H9 (cell line): ENCODE results near the gene DDX20. TPM values are rescaled to one million over a fixed set of nuclear protein-coding genes. Genes with fewer than 3 reads are reported as not detected.

Experiments
- DNase-seq: peaks from one replicate; pipeline ENCODE4 v3.0.0-alpha.2; 2017
- H2AFZ ChIP-seq: one replicate; pipeline ENCODE4 v1.6.1; 2013; ENCODE audit warnings: mild to moderate bottlenecking, low read length, control low read depth, moderate library complexity
- H2AK5ac ChIP-seq: 2 replicates; pipeline ENCODE4 v1.6.1; 2013; ENCODE audit warnings: low read length, control low read depth, mixed read lengths; ENCODE audit not compliant: insufficient read length
- H2BK120ac ChIP-seq: one replicate; pipeline ENCODE4 v1.6.1; 2013; ENCODE audit warnings: low read depth, mild to moderate bottlenecking, low read length, control low read depth, inconsistent platforms; ENCODE audit not compliant: poor library complexity, severe bottlenecking
- H2BK12ac ChIP-seq: 2 replicates; pipeline ENCODE4 v1.6.1; 2013; ENCODE audit warnings: low read length, control low read depth, mixed read lengths, low read depth; ENCODE audit not compliant: insufficient read length
- H2BK15ac ChIP-seq: 2 replicates; pipeline ENCODE4 v1.6.1; 2013; ENCODE audit warnings: low read depth, low read length, control low read depth
- H2BK20ac ChIP-seq: one replicate; pipeline ENCODE4 v1.6.1; 2013; ENCODE audit warnings: low read depth, mild to moderate bottlenecking, low read length, control low read depth, inconsistent platforms; ENCODE audit not compliant: poor library complexity, severe bottlenecking
- H2BK5ac ChIP-seq: 2 replicates; pipeline ENCODE4 v1.6.1; 2013; ENCODE audit warnings: low read length, control low read depth, mixed read lengths; ENCODE audit not compliant: insufficient read length
- H3K14ac ChIP-seq: 2 replicates; pipeline ENCODE4 v1.6.1; 2013; ENCODE audit warnings: low read length, control low read depth; ENCODE audit not compliant: insufficient read depth
- H3K18ac ChIP-seq: 2 replicates; pipeline ENCODE4 v1.6.1; 2013; ENCODE audit warnings: low read depth, mild to moderate bottlenecking, mixed read lengths, low read length, control low read depth; ENCODE audit not compliant: insufficient read length
- H3K23ac ChIP-seq: 2 replicates; pipeline ENCODE4 v1.6.1; 2013; ENCODE audit warnings: low read length, control low read depth, mixed read lengths, low read depth; ENCODE audit not compliant: insufficient read length
- H3K23me2 ChIP-seq: 2 replicates; pipeline ENCODE4 v1.6.1; 2013; ENCODE audit warnings: low read depth, mild to moderate bottlenecking, mixed read lengths, low read length, control low read depth; ENCODE audit not compliant: insufficient read length, poor library complexity, severe bottlenecking
- H3K27ac ChIP-seq: 2 replicates; pipeline ENCODE4 v1.5.1; 2013; ENCODE audit warnings: low read length, control low read depth, mixed read lengths, low read depth; ENCODE audit not compliant: insufficient read length
- H3K27me3 ChIP-seq: 2 replicates; pipeline ENCODE4 v1.6.1; 2013; ENCODE audit warnings: low read length, control low read depth, inconsistent platforms; ENCODE audit not compliant: insufficient read depth
- H3K4ac ChIP-seq: 2 replicates; pipeline ENCODE4 v1.6.1; 2013; ENCODE audit warnings: low read depth, mild to moderate bottlenecking, control low read depth, inconsistent platforms, low read length, moderate library complexity
- H3K4me1 ChIP-seq: 2 replicates; pipeline ENCODE4 v1.6.1; 2013; ENCODE audit warnings: low read length, control low read depth, inconsistent platforms; ENCODE audit not compliant: insufficient read depth
- H3K4me2 ChIP-seq: 2 replicates; pipeline ENCODE4 v1.6.1; 2013; ENCODE audit warnings: low read length, control low read depth, mixed read lengths; ENCODE audit not compliant: insufficient read length, insufficient read depth
- H3K56ac ChIP-seq: 2 replicates; pipeline ENCODE4 v1.6.1; 2013; ENCODE audit warnings: low read depth, mild to moderate bottlenecking, mixed read lengths, low read length, control low read depth; ENCODE audit not compliant: insufficient read length
- H3K79me1 ChIP-seq: 2 replicates; pipeline ENCODE4 v1.6.1; 2013; ENCODE audit warnings: low read depth, mild to moderate bottlenecking, moderate library complexity, low read length, control low read depth, inconsistent platforms; ENCODE audit not compliant: insufficient read depth, poor library complexity, severe bottlenecking
- H3K79me2 ChIP-seq: 2 replicates; pipeline ENCODE4 v1.6.1; 2013; ENCODE audit warnings: low read length, control low read depth, inconsistent platforms; ENCODE audit not compliant: insufficient read depth
- H3K9ac ChIP-seq: 2 replicates; pipeline ENCODE4 v1.6.1; 2013; ENCODE audit warnings: low read length, control low read depth, mixed read lengths; ENCODE audit not compliant: insufficient read length; ENCODE audit errors: extremely low read depth
- H3K9me3 ChIP-seq: one replicate; pipeline ENCODE4 v1.6.1; 2013; ENCODE audit warnings: low read depth, low read length, inconsistent platforms; ENCODE audit not compliant: control insufficient read depth
- H3T11ph ChIP-seq: one replicate; pipeline ENCODE4 v1.6.1; 2013; ENCODE audit warnings: mild to moderate bottlenecking, low read length, control low read depth, inconsistent platforms
- H4K20me1 ChIP-seq: one replicate; pipeline ENCODE4 v1.6.1; 2013; ENCODE audit not compliant: control insufficient read depth, insufficient read length, insufficient read depth
- H4K5ac ChIP-seq: 2 replicates; pipeline ENCODE4 v1.6.1; 2013; ENCODE audit warnings: low read depth, mild to moderate bottlenecking, mixed read lengths, low read length, control low read depth; ENCODE audit not compliant: insufficient read length
- H4K8ac ChIP-seq: replicated peaks from 2 replicates; pipeline ENCODE4 v1.6.1; 2013; ENCODE audit warnings: low read length, control low read depth, mixed read lengths, low read depth; ENCODE audit not compliant: insufficient read length
- H4K91ac ChIP-seq: 2 replicates; pipeline ENCODE4 v1.6.1; 2013; ENCODE audit warnings: low read depth, mild to moderate bottlenecking, moderate library complexity, mixed read lengths, low read length, control low read depth; ENCODE audit not compliant: insufficient read length
- H3K27ac Mint-ChIP-seq, 3 experiments: 2 replicates in 2 of 3; 3 replicates in 1 of 3; pipeline ENCODE4 v1.8.0; 2020 to 2021; ENCODE audit warnings: mixed read lengths in 3 of 3, mild to moderate bottlenecking in 1 of 3, moderate library complexity in 1 of 3
- H3K27me3 Mint-ChIP-seq: 2 replicates; pipeline ENCODE4 v1.8.0; 2021; ENCODE audit warnings: low read depth, mild to moderate bottlenecking, moderate library complexity, mixed read lengths
- H3K36me3 Mint-ChIP-seq, 3 experiments: 2 replicates in 2 of 3; 3 replicates in 1 of 3; pipeline ENCODE4 v1.8.0; 2020 to 2021; ENCODE audit warnings: low read depth in 3 of 3, mixed read lengths in 3 of 3; ENCODE audit not compliant: insufficient read depth in 1 of 3
- H3K4me1 Mint-ChIP-seq, 2 experiments: 2 replicates each; pipeline ENCODE4 v1.8.0; 2020; ENCODE audit warnings: mixed read lengths in 2 of 2
- H3K4me3 Mint-ChIP-seq, 2 experiments: 2 replicates in 1 of 2; 3 replicates in 1 of 2; pipeline ENCODE4 v1.8.0; 2020 to 2021; ENCODE audit warnings: mild to moderate bottlenecking in 2 of 2, mixed read lengths in 2 of 2, moderate library complexity in 1 of 2
- H3K9me3 Mint-ChIP-seq, 2 experiments: 2 replicates in 1 of 2; 3 replicates in 1 of 2; pipeline ENCODE4 v1.8.0; 2020; ENCODE audit warnings: mild to moderate bottlenecking in 2 of 2, mixed read lengths in 2 of 2, moderate library complexity in 1 of 2
- WGBS: extraction: QIAGEN DNeasy Blood & Tissue Kit; methylation state at CpG from one replicate; pipeline ENCODE4 v1.1.7; 2013; ENCODE audit warnings: missing lambda C conversion rate, low lambda C conversion rate, mixed read lengths; ENCODE audit not compliant: insufficient read length; ENCODE audit errors: extremely low coverage; 5-methylcytosine and 5-hydroxymethylcytosine counted together
- total RNA-seq: library from RNA; stranded (reverse); gene quantifications from 2 replicates; pipeline ENCODE4 v1.2.1, GENCODE V29; 2021
- TF ChIP-seq, protein P1 (sequence below): fragments of 200-600 bp; sonication (generic); conservative IDR thresholded peaks from 3 replicates; pipeline ENCODE4 v1.8.0; 2021; ENCODE audit warnings: antibody characterized with exemption, mild to moderate bottlenecking

Gene DDX20
- total RNA-seq, 1 experiment from 2014 or later = 38.3 TPM

DNA sequence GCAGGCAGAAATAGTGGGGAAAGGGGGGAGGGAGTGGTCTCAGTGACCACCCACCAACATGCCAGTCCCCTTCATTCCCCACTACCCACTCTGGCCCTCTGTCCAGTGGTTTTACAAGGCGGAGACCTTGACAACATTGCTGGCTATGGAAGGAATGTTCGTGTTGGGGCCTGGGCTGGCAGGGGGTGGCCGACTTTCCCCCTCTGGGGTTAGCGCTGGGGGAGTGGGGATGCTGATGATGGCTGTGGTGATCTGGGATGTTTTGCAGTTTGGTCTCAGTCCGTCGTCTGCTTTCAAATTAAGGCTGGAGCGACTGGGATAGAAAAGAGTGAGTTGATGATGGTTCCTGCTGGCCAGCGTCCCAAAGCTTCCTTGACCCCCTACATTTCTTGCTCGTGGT, 20.3 kb downstream of the DDX20 start:
- no CpG with 5 or more reads among the region's 9 CpGs for WGBS
- H3K79me2 ChIP-seq = no peaks in the 10 kb centered on the region
- no peak overlapping the region for H2AFZ ChIP-seq
- no peaks in the 10 kb centered on the region for H3K79me1 ChIP-seq
- no peak for DNase-seq
- no peak overlapping the region for H3K23ac ChIP-seq
- H4K8ac ChIP-seq = no peak overlapping the region
- no peaks in the 10 kb centered on the region for H3K9me3 ChIP-seq
- H4K5ac ChIP-seq = no peak overlapping the region
- H4K20me1 ChIP-seq = no peaks in the 10 kb centered on the region
- H3K27me3 Mint-ChIP-seq = no peaks in the 10 kb centered on the region; the same call in 1 of the 2 replicates
- H3K27ac Mint-ChIP-seq = no peak overlapping the region
- no peaks in the 10 kb centered on the region for H3K9me3 Mint-ChIP-seq
- no peak overlapping the region for H3K4ac ChIP-seq
- no peak overlapping the region; the same call in 1 of the 2 replicates for H3K14ac ChIP-seq
- no peak overlapping the region for H2BK12ac ChIP-seq
- H3K9ac ChIP-seq = no peak overlapping the region
- no peak overlapping the region for H3K18ac ChIP-seq
- no peaks in the 10 kb centered on the region for H3K23me2 ChIP-seq
- no peak overlapping the region for H4K91ac ChIP-seq
- H3K4me1 ChIP-seq = no peaks in the 10 kb centered on the region; the same call in 1 of the 2 replicates
- no peak overlapping the region for H3T11ph ChIP-seq
- H3K4me2 ChIP-seq = no peak overlapping the region
- H3K56ac ChIP-seq = no peak overlapping the region
- no peak overlapping the region for H2BK5ac ChIP-seq
- no peak overlapping the region for H2BK120ac ChIP-seq
- no peaks in the 10 kb centered on the region; a peak in 1 of 7 replicates for H3K36me3 Mint-ChIP-seq
- H3K27ac ChIP-seq = no peak overlapping the region
- H3K27me3 ChIP-seq = no peaks in the 10 kb centered on the region; the same call in 1 of the 2 replicates
- no peak overlapping the region for H3K4me3 Mint-ChIP-seq
- no peak overlapping the region for H2BK20ac ChIP-seq
- TF ChIP-seq, protein P1, sequence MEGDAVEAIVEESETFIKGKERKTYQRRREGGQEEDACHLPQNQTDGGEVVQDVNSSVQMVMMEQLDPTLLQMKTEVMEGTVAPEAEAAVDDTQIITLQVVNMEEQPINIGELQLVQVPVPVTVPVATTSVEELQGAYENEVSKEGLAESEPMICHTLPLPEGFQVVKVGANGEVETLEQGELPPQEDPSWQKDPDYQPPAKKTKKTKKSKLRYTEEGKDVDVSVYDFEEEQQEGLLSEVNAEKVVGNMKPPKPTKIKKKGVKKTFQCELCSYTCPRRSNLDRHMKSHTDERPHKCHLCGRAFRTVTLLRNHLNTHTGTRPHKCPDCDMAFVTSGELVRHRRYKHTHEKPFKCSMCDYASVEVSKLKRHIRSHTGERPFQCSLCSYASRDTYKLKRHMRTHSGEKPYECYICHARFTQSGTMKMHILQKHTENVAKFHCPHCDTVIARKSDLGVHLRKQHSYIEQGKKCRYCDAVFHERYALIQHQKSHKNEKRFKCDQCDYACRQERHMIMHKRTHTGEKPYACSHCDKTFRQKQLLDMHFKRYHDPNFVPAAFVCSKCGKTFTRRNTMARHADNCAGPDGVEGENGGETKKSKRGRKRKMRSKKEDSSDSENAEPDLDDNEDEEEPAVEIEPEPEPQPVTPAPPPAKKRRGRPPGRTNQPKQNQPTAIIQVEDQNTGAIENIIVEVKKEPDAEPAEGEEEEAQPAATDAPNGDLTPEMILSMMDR = no peak
- peaks cover 22 to 25% of the 10 kb centered on the region in 2 experiments for H3K4me1 Mint-ChIP-seq
- H2AK5ac ChIP-seq = no peak overlapping the region
- no peak overlapping the region for H2BK15ac ChIP-seq
